HG02610 (cell line): ENCODE measurements around the gene HNF4A.
"Not testable (repeated sequence)": the region's sequence is repeated elsewhere in the genome, so short reads cannot be mapped to it uniquely, and the experiment has no call there.

Experiments used
- ATAC-seq: cut with Tn5 transposase; IDR thresholded peaks from one replicate; pipeline ENCODE4 v1.9.1; 2021; ENCODE audit warnings: mild to moderate bottlenecking, moderate library complexity; ENCODE audit not compliant: unreplicated experiment

Gene HNF4A

DNA sequence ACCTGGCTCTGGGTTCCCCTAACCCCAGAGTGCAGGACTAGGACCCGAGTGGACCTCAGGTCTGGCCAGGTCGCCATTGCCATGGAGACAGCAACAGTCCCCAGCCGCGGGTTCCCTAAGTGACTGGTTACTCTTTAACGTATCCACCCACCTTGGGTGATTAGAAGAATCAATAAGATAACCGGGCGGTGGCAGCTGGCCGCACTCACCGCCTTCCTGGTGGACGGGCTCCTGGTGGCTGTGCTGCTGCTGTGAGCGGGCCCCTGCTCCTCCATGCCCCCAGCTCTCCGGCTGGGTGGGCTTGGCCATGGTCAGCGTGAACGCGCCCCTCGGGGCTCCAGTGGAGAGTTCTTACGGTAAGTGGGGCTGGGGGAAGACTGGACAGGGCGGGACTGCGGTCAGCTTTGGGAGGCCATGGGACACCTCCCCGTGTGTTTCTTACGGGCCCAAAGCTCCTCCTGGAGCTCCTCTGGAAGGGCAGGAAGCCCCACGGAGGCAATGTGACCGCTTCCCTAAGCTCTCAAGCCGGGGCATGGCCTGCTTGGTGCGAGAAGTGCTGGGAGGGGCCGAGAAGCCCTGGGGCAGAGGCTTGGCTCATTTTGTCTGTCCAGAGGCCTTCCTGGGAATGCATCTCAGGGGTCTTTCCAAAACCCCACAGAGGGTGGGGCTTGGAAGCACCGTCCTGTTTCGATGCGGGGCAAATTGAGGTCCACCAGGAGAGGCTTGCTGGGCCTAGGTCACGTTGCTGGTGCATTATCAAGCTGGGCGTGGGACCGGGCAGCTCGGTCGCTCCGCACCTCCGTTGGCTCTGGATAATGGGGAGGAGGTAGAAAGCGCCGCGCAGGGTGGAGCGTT, at the start of gene HNF4A:
Gene HNF4A, plus strand, starts transcription at position 202 of the 855 bp plus-strand sequence. Its CDS starts 106 bp downstream, at position 308.
- ATAC-seq: no peak

DNA sequence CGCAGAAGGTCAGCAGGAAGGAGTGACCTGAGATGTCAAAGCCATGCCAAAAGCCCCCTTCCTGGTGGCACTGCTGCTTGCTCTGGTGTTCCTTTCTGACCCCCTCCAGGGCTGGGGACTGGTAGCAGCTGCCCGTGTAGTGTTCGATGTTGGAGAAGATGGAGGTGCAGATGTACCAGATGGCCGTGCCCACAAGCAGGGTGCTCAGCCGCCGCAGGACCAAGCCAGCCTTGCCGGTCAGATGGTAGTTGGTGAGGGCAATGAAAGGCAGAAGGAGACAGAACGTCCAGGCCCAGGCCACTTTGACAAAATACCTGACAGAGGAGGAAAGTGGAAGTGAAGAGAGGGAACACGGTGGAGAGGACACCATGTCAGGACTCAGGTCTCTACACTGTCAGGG, 48.6 kb upstream of the HNF4A start:
- no peak for ATAC-seq

DNA sequence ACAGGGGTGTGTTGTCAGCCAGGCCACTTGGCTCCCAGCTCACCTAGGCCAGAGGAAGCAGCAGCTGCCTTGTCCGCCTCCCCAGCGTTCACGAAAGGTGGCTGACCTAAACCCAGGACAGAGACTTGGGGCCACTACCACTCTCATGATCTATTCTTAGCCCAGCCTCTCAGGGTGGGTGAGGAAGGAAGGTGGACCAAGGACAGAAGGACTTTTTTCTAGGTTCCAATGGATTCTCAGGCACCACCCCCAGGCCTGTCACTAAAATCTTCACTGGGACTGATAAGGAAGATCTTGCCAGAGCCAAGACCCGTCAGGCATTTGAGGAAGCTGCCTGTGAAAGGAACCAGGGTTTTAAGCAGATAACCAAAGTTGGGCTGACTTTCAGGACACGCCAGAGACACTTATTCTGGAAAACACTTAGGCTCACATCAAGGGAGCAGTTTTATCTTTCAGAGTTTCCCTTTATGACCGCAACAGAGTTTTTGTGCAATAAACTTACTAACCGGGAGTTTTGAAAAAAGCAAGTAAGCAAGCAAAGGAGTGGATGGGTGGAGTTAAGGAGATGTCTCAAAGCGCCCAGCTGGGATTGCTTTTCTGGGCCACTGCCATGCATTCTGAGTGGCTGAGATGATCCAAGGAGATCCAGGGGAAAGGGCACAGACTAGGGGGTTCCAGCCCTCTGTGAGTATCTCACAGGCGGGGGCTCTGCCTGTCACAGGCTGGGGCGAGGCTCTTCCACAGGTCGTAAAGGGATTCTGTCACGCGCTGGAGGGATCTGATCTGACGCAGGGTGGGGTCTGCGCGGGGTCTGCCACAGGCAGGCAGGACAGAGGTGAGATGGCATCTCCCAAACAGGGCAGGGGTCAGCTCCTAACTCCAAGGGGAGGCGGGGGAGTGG, 45.5 kb upstream of the HNF4A start:
- no peak for ATAC-seq

DNA sequence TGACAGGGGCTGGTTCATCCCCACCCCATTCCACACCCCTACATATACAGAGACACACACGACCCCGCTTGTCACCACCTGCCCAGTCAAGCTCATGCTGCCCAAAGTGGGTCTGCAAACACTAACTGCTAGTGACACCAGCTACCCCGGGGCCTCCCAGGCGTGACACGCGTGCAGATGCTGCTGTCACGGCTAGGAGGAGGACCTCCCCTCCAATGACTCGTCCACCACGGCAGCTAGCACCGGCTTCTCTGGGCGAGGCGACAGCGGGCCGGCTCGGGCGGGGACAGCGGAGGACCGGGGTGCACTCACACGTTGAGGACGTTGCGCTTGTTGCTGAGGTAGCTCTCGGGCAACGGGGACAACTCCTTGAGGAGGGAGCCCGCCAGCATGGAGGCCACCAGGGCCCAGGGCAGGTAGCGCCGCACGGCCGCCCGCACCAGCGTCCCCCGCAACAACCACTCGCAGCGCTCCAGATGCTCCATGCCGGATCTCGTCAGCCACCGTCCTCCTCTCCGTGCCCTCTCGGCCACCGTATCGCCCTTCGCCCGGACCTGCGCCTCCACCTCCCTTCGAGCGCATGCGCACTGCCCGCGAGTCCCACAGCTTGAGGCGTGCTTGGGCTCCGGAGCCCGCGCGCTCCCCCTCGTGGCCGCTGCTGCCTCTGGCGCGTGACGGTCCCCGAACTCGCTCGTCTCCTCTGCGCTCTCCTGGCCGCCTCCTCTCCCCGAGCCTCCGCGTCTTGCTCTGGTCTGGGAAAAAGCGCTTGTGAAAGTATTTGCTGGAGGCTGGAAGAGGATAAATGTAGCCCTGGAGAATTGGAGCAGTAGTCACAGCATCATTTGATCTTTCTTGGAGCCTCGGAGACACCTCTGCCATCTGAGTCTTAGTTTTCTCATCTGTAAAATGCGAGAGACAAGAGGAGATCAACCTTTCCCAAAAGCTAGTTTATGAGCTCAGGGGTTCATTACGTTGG, 44.5 kb upstream of the HNF4A start, which contains the start of gene FITM2:
Gene FITM2, minus strand, starts transcription at position 539 of the 976 bp plus-strand sequence. Its CDS starts 54 bp downstream, at position 485.
- ATAC-seq: peak; percentile 87

DNA sequence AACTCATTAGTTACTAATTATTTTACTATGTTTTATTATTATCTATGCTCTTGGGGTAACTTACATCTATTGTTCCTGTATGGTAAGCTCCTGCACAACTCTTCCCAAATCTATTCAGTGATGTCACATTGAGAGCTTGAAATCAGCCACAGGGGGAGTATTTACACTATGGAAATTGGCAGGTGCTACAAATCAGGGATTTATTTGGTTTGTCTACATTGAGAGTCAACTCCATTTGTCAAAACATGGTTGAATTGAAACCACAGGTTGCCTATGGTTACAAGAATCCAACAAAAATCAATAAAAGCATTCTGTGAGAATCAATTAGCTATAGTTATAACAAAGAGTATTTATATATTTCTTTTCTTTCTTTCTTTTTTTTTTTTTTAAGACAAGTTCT, 40.6 kb upstream of the HNF4A start:
- no peak for ATAC-seq

DNA sequence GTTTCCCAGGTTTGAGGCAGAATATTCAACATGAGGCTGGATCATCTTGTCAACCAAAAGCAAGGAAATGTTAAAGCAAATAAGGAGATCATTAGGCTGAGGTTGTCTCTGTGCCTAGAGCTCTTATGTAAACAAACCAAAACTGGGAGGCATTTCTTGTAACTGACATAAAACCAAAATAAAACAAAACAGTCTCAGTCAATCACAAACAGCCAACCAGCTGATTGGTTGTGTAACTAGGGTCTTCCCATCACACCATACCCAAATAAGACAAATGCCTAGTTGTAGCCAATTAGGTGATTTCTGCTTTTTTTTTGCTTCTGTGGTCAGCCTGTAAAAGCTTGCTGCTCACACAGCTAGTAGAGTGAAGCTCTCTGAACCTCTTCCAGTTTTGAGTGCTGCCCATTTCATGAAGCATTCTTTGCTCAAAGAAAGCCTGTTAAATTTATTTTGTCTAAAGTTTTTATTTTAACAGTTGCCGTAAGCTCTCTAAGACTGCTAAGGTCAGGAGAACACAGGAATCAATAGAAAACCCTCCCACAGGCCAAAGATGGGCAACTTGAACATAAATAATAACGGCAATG, 35.6 kb upstream of the HNF4A start:
- ATAC-seq: no peak

DNA sequence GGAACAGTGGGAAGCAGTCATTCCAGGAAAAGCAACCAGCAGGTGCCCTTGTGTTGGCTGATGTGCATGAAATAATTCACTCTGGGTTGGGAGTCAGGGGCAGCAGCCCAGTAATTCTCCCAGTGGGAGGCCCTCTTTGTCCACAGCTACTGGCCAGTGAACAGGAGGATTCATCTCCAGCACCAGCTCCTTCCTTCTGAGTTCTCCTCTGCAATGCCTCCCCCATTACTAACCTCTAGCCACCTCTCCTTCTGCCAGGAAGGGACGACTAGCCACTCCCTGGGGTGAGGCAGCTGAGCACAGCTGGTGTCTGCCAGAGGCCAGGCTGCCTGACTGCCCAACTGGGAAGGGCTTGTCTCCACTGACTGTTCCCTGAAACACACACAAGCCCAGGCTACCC, 31.2 kb upstream of the HNF4A start:
- ATAC-seq: no peak

DNA sequence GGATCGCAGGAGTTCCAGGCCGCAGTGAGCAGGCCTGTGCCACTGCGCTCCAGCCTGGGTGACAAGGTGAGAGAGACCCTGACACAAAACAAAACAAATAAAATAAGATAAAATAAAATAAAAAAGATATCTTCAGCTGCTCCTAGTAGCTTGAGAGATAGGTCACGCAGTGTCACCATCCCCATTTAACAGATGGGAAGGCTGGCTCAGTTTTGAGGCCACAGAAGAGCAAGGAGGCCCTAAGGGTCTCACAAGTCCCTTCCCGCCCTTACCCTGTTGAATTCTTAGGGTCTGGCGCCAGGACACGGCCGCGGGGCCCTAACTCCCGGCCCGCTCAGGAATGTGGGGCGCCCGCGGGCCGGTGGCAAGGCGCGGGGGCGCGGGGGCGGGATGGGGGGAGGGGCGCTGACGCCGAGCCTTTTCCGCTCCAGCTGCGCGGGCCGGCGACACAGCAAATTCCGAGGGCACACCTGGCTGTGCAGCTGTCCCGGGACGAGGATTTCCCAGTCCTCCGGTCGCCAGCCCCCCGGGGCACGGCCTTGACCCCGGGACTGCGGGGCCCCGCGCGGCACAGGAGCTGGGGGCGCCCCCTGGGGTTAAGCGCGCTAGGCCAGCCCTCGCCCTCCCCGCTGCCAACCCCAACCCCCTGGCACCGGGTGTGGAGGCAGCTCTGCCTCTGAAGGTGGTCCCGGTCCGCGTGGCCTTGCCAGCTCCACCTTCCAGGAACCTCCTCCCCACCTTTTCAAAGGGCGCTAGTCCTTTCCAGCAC, 28.9 kb upstream of the HNF4A start:
- ATAC-seq: no peak

DNA sequence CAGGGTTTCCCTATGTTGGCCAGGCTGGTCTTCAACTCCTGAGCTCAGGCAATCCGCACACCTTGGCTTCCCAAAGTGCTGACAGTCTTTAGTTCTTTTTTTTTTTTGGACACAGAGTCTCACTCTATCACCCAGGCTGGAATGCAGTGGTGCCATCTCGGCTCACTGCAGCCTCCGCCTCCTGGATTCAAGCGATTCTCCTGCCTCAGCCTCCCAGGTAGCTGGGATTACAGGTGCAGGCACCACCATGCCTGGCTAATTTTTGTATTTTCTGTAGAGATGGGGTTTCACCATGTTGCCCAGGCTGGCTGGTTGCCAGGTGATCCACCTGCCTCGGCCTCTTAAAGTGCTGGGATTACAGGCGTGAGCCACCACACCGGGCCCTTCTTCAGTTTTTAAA, 27.8 kb upstream of the HNF4A start:
- not testable (repeated sequence) for ATAC-seq

DNA sequence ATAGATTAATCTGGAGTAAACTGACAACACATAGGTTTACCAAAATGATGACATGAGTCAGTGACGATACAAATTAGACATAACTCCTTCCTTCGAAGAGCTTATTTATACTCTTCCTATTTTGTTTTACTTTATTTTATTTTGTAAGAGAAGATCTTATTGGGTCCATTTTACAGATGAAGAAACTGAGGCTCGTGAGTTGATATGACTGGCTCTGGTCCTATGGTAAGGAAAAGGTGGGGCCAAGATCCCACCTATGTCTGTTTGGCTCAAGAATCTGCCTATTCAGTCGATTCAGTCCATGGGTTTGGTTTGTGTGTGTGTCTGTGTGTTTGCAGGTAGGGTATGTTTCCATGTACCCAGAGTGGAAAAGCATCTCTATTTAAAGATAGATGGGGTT, 27.1 kb upstream of the HNF4A start:
- ATAC-seq: no peak

DNA sequence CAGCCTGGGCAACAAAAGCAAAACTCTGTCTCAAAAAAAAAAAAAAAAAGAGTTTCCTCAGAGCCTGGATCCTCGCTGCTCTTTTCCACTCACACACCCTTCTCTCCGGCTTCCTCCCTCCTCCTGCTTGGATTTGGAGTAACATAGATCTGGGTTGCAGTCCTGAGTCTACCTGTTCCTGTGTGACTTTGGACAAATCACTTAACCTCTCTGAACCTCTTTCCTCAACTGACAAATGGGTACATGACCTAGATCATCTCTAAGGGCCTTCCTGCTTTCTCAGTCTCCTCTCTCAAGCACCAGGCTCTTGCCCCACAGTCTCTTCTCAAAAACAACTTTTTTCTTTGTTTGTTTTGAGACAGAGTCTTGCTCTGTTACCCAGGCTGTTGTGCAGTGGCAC, 24.3 kb upstream of the HNF4A start:
- ATAC-seq: no peak

DNA sequence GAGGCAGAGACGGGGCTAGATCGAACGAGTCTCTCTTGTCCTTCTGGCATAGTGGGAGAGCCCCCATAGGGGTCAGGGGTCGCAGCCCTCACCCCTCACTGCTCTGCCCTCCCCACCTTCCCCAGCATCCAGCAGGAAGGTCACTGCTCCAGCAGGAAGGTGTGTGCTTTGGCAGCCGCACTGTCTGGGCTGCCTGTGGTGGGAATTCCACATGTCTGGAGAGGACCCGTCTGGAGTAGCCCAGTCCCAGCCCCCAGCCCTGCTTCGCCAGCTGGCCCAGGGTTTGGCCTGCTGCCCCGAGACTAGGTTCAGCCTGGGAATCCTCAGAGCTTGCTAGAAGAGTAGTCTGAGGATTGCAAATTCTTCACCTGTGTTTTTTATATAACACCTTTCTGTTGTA, 21.2 kb upstream of the HNF4A start:
- ATAC-seq: no peak

DNA sequence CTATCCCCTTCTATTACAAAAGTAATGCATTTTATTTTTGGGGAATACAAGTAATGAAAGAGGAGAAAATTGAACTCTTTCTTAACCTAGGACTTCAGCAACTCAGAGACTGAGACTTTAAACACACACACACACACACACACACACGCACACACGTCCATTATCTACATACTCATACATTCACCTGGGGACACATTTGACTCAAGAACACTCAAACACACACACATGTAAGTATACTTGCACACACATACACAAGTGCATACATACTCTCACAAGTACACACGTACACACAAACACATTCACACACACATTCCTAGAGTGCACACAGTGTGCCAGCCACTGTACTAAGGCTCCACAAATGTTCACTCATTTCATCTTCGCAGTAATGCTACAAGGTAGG, 20.8 kb upstream of the HNF4A start:
- no peak for ATAC-seq

DNA sequence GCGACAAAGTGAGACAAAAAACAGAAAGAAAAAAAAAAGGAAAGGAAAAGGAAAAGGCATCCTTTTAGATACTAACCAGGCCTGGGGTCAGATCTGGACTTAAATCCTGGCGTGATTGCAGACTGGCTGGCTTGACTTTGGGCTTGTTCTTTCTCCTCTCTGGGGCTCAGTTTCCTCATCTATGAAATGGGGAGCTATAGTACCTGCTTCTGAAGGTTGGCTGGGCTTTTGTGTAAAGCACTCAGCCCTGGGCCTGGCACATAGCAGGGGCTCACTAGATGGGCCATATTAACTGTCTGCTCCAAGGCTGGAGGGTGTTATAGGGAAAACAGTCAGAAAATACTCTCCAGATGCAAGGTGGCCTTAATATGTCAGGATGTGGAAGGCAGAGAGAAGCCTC, 19.8 kb upstream of the HNF4A start:
- no peak for ATAC-seq

DNA sequence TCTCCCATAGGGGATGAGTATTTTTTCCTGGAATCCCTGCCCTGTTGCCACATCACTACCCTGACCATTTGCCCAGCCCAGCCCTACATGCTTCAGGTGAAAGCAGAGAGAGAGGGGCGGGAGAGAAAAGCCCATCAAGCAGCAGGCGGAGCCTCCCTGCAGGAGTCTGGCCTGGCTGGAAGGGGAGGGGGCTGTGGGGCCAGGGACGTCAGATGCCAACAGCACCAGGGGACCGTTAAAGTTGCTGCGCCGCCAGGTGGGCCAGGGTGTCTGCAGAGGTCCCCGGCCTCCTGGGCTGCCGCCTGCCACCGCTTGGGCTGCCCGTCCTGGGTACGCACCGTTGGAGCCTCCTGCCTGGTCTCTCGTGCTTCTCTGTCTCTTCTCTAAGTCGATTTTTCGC, 19.4 kb upstream of the HNF4A start:
- ATAC-seq: no peak

DNA sequence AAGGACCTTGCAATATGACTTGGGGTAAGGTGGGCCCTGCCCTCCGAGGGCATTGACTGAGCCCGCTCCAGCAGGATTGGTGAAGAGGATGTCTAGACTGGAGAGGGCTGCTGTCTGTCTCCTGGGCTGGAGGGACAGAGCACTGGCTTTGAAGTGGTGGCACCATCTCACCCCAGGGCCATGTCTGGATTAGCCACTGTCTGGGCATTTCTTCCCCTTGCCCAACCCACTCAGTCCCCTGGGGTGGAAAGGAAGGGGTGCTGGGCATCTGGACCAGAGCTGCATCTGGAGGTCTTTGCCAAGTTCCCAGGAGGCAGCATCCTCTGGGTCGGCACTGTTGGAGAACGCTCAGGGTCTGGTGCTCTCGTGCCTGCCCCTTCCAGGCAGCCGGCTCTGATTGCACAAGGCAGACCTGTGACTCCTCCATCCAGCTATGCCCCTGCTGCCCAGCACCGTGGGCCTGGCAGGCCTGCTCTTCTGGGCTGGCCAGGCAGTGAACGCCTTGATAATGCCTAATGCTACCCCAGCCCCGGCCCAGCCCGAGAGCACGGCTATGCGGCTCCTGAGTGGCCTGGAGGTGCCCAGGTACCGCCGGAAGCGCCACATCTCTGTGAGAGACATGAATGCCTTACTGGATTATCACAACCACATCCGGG, 18.6 kb upstream of the HNF4A start, which contains the start of gene R3HDML:
Gene R3HDML, plus strand, starts transcription at position 319 of the 656 bp plus-strand sequence. Its CDS starts 115 bp downstream, at position 434.
- no peak for ATAC-seq

DNA sequence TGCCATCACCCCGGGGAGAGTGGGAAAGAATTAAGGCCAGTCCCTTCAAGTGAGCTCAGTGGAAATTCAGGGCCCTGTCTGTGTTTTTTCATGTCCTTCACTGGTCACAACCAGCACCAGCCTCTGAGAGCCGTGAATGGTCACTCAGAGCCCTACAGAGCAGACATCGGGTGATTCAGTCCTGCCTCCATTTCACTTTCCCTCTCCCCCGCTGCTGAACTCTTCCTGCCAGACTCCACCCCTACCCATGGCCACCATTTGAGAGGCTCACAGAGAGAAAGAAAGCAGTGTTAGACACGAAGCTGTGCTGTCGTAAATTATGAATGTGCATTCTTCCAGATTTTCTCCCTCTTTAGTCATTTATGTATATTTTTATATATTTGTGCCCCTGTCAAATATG, 13.3 kb upstream of the HNF4A start:
- no peak for ATAC-seq

DNA sequence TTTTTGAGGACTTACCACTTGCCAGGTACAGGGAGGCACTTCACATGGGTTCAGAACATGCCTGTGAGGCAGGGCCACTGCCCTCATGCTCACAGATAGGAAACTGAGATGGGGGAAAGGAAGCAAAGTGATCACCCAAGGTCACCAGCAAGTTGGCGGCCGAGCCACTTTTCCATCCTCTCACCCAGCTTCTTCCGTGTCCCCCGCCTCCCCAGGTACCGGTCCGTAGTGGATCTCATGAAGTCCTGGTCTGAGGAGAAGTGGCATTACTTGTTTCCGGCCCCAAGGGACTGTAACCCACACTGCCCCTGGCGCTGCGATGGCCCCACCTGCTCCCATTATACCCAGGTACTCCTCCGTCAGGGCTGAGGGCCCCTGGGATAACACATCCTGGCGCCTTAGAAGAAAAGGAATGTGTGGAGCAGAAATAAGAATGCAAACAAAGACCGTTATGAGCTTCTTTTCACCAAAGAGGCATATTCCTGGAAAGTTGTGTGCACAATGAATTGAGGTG, 12.3 kb upstream of the HNF4A start:
- ATAC-seq: no peak

DNA sequence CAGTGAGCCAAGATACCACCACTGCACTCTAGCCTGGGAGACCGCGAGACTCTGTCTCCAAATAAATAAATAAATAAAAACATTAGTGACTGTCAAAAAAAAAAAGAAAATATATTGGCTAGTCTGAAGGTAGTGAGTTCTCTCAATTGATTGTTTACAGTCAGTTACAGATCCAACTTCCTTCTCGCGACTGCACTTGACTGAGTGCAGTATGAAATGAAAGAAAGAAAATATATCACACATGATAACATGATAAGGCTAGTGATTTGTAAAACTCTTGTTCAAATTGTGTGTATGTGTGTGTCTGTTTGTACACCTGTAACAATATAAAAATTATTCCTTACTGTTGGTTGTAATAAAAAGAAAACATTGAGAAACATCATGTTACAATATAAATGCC, 10.8 kb upstream of the HNF4A start:
- no peak for ATAC-seq
